Progenitor cell of endocrine pancreas (in vitro differentiated cells): ENCODE results near the gene ZNF563. TPM values are rescaled to one million over a fixed set of nuclear protein-coding genes. Genes with fewer than 3 reads are reported as not detected.

Experiments
- DNase-seq: peaks from one replicate; pipeline ENCODE4 v3.0.0; 2021; ENCODE audit warnings: low spot score; ENCODE audit not compliant: unreplicated experiment
- H3K27ac Mint-ChIP-seq: 2 replicates; pipeline ENCODE4 v1.8.0; 2021; ENCODE audit warnings: mild to moderate bottlenecking, moderate library complexity, mixed read lengths
- H3K27me3 Mint-ChIP-seq: 2 replicates; pipeline ENCODE4 v1.8.0; 2021; ENCODE audit warnings: mixed read lengths
- H3K36me3 Mint-ChIP-seq: 2 replicates; pipeline ENCODE4 v1.8.0; 2022; ENCODE audit warnings: mixed read lengths; ENCODE audit not compliant: insufficient read depth
- H3K4me1 Mint-ChIP-seq: 2 replicates; pipeline ENCODE4 v1.8.0; 2021; ENCODE audit warnings: low read depth, mixed read lengths
- H3K4me3 Mint-ChIP-seq: 2 replicates; pipeline ENCODE4 v1.8.0; 2021; ENCODE audit warnings: low read depth, mild to moderate bottlenecking, moderate library complexity, mixed read lengths
- H3K9me3 Mint-ChIP-seq: 2 replicates; pipeline ENCODE4 v1.8.0; 2021; ENCODE audit warnings: low read depth, mixed read lengths
- long read RNA-seq: library from polyadenylated mRNA; unstranded; transcript quantifications from one replicate; pipeline ENCODE4 v2.0.0, GENCODE V29; 2020
- total RNA-seq: library from RNA; stranded (reverse); gene quantifications from 2 replicates; pipeline ENCODE4 v1.2.1, GENCODE V29; 2021
- TF ChIP-seq, protein P1 (sequence below): fragments of 200-600 bp; sonication (generic); IDR thresholded peaks from one replicate; pipeline ENCODE4 v1.5.0; 2021; ENCODE audit warnings: antibody characterized with exemption, mild to moderate bottlenecking; ENCODE audit not compliant: unreplicated experiment

ZNF563 gene
- 1.6 and 2.0 TPM in 2 replicates for total RNA-seq
- long read RNA-seq, transcript ZNF563-201 (4 exons, 2,754 nt), result major isoform, 6 of 12 reads
- long read RNA-seq, partial matches to known transcripts, result 1 of 12 reads
- long read RNA-seq, other reads (novel, unspliced or antisense), result 4 of 12 reads

DNA sequence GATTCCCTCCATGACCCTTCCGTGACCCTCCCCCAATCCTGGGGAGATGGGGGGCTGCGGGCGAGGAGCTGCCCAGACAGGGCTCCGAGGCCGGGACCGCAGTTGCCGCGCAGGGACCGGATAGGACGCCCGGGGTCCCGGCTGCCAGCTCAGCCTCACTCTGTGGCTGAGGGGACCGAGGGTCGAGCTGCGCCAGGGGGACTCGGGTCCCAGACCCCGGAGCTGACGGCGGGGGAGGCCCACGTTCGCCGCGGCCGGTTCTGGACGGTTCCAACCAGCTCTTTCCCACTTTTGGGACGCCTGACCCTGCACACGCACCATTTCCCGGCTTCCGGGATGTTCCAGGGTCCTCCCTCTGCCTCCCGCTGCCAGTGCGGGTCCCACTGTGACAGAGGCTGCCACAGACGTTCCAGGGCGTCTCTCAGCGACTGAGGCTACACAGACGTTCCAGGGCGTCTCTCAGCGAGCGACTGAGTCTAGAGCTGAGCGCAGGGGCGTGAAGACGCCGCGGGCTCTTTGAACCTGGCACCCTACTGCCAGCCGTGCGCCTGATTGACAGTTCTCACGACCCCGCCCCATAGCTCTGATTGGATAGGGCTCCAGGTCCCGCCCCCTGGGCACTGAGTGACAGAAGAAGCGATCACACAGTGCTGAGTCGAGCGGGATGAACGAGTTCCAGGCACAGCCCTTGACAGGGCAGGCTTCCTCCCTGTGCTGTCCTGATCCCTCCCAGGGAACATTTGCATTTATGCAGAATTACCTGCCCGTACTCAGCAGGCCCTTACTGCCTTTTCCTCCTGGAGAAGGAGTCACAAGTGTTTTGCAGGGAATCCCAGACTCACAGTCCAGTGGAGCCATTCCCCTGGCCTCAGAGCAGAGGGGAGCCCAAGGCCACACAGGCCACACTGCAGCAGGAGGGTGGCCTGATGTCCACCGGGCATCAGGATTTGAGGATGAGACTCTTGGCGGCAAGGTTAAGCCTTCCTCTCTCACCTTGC, at the start of gene ZNF563:
ZNF563 (minus strand) TSS at position 472 of the 998 bp plus-strand sequence; CDS start at position 321, 151 bp downstream.
- H3K9me3 Mint-ChIP-seq, result no peaks in the 10 kb centered on the region
- peak within 1 kb of the TSS; percentile 96 for H3K27ac Mint-ChIP-seq

DNA sequence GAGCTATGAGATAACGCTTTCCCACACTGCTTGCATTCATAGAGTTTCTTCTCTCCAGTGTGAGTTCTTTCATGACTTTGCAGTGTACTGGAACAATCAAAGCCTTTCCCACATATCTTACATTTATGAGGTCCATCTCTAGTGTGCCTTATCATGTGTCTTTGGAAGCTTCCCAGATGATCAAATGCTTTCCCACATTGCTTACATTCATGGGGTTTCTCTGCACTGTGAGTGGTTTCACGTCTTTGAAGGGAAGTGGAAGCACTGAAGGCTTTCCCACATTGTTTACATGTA, 47.0 kb upstream of the ZNF563 start:
- Mint-ChIP-seq H3K4me3 (no peak overlapping the region), H3K27ac (no peak overlapping the region), H3K27me3 (no peaks in the 10 kb centered on the region), H3K4me1 (no peaks in the 10 kb centered on the region), H3K36me3 (peaks cover 37% of the 10 kb centered on the region), H3K9me3 (peaks cover 52% of the 10 kb centered on the region)
- TF ChIP-seq, protein P1, sequence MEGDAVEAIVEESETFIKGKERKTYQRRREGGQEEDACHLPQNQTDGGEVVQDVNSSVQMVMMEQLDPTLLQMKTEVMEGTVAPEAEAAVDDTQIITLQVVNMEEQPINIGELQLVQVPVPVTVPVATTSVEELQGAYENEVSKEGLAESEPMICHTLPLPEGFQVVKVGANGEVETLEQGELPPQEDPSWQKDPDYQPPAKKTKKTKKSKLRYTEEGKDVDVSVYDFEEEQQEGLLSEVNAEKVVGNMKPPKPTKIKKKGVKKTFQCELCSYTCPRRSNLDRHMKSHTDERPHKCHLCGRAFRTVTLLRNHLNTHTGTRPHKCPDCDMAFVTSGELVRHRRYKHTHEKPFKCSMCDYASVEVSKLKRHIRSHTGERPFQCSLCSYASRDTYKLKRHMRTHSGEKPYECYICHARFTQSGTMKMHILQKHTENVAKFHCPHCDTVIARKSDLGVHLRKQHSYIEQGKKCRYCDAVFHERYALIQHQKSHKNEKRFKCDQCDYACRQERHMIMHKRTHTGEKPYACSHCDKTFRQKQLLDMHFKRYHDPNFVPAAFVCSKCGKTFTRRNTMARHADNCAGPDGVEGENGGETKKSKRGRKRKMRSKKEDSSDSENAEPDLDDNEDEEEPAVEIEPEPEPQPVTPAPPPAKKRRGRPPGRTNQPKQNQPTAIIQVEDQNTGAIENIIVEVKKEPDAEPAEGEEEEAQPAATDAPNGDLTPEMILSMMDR, result no peak
- no peak for DNase-seq

More for the DNA sequence above, at the start of gene ZNF563:
- H3K4me1 Mint-ChIP-seq, result peaks cover 22% of the 10 kb centered on the region
- H3K27me3 Mint-ChIP-seq, result no peaks in the 10 kb centered on the region
- TF ChIP-seq, protein P1, result no peak
- no peaks in the 10 kb centered on the region for H3K36me3 Mint-ChIP-seq
- peak; percentile 94 for DNase-seq
- H3K4me3 Mint-ChIP-seq, result peak within 1 kb of the TSS; percentile 95

DNA sequence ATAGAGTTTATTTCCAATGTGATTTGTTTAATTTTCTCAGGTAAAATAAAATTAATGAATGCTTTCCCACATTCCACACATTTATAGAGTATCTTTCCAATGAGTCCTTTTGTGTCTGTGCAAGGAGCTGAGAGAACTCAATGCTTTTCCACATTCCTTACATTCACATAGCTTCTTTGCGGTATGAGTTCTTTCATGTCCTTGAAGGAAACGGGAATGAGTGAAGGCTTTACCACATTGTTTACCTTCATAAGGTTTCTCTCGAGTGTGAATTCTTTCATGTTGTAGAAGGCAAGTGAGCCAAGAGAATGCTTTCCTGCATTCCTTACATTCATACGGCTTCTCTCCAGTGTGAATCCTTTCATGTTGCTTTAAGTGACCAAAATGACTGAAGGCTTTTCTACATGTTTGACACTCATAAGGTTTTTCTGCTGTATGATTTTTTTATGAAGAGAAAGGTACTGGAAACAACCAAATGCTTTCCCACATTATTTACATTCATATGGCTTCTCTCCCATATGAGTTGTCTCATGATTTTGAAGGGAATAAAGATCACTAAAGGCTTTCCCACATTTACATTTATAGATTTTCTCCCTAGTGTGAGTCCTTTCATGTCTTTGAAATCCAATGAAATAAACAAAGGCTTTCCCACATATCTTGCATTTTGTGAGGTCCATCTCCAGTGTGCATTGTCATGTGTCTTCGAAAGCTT, 46.5 kb upstream of the ZNF563 start:
- Mint-ChIP-seq H3K36me3 (peaks cover 37% of the 10 kb centered on the region), H3K4me1 (no peaks in the 10 kb centered on the region), H3K27me3 (no peaks in the 10 kb centered on the region), H3K27ac (no peak overlapping the region), H3K4me3 (no peak overlapping the region), H3K9me3 (peaks cover 54% of the 10 kb centered on the region)
- DNase-seq, result no peak
- TF ChIP-seq, protein P1, result no peak

DNA sequence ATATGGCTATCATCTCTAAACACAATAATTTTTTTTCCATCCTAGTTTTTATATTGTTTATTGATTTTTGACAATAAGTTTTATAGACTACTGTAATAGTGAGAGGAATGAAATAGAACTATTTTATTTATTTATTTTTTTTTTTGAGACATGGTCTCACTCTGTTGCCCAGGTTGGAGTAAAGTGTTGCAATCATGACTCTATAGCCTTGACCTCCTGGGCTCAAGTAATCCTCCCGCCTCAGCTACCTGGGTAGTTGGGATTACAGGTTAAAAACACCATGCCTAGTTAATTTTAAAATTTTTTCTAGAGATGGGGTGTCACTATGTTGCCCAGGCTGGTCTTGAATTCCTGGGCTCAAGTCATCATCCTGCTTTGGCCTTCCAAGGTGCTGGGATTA, 40.6 kb upstream of the ZNF563 start:
- H3K9me3 Mint-ChIP-seq, result peaks cover 36% of the 10 kb centered on the region
- TF ChIP-seq, protein P1, result no peak

More for the DNA sequence above, 40.6 kb upstream of the ZNF563 start:
- Mint-ChIP-seq H3K27ac (no peak overlapping the region), H3K4me3 (no peak overlapping the region), H3K4me1 (no peaks in the 10 kb centered on the region), H3K36me3 (peaks cover 6% of the 10 kb centered on the region), H3K27me3 (no peaks in the 10 kb centered on the region)
- no peak for DNase-seq
